HG03108 (cell line): ENCODE data around the gene EIF3F.
"Not testable (repeated sequence)": the region's sequence is repeated elsewhere in the genome, so short reads cannot be mapped to it uniquely, and the experiment has no call there.

ENCODE experiments used
- ATAC-seq: cut with Tn5 transposase; IDR thresholded peaks from one replicate; pipeline ENCODE4 v1.9.1; 2021; ENCODE audit warnings: moderate library complexity; ENCODE audit not compliant: unreplicated experiment

Gene EIF3F

DNA sequence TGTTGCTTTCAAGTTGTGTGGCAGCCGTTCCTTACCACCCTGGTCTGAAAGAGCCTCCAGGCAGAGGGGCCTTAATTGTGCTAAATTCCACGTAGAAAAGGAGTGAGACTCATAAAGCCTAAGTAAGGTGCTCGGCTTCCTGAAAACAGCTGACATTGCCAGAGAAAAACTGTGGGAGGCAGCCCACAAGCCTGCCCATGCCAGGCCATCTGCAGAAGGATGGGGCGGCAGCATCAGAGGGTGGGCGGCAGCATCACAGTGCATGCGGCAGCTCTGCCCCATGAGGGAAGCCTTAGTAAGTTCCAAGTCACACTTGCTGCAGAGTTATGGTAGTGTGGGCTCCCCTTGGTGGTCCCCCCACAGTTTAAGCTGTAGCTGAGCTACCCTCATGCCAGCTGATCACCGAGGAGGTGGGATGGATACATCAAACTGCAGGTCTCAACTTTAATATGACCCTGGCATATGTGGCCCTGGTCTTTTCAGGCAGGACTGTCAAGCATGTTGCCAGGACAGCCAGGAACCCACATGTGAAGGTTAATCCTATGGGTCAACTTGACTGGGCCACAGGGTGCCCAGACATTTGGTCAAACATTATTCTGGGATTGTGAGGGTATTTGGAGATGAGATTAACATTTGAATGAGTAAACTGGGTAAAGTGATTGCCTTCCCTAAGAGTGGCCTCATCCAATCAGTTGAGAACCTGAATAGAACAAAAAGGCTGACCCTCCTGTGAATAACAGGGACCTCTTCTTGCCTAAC is 3.1 kb upstream of the EIF3F start:
- no peak for ATAC-seq

- not testable (repeated sequence) for ATAC-seq
These were observed 385 bp downstream of the EIF3F start for GRCh38 chr11:7987560-7987883.

GRCh38 chr11:7994581-7995278 is 7.6 kb downstream of the EIF3F start:
- no peak for ATAC-seq

DNA sequence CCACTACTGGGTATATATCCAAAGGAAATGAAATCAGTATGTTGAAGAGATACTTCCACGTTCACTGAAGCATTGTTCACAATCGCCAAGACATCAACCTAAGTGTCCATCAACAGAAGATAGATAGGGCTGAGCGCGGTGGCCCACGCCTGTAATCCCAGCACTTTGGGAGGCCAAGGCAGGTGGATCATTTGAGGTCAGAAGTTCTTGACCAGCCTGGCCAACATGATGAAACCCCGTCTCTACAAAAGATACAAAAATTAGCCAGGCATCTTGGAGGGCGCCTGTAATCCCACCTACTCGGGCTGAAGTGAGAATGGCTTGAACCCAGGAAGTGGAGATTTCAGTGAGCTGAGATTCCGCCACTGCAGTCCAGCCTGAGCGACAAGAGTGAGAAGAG is 12.7 kb downstream of the EIF3F start:
- no peak for ATAC-seq

GRCh38 chr11:8000390-8000789 is 13.3 kb downstream of the EIF3F start:
- ATAC-seq = no peak

DNA sequence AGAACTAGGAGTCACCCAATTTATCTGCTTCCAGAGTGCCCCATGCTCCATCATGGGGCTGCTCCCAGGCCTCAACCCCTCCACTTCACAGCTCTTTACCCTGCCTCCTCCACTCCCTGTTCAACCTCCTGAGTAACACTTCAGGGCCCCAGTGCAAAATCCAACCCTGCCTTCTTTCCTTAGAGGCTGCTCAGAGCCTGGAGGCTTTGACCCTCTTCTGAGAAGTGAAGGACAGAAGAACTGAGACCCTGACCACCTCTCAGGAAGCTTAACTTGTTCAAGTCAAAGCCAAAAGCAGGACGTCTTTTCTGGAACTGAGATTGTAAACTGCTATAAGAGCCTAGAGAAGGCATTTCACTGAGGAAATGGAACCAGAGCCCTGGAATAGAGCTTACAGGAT is 15.5 kb downstream of the EIF3F start:
- no peak for ATAC-seq

DNA sequence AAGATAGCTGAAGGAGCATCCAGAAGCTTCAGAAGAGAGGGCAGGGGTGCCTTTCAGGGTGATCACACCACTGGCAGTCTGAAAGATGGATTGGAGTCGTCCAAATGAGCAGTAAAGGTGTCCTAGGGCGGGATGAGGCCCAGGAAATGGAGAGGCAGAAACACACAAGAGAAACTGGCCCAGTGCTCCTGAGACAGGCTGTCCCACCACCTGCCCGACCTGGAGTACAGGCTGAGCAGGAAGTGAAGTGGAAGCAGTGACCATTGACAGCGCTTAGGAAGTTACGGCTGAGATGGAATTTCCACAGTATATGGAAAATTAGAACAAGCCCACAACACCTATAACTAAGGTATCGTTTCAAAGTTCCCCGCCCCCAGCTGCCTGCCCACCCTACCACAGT is 16.1 kb downstream of the EIF3F start:
- ATAC-seq = no peak

DNA sequence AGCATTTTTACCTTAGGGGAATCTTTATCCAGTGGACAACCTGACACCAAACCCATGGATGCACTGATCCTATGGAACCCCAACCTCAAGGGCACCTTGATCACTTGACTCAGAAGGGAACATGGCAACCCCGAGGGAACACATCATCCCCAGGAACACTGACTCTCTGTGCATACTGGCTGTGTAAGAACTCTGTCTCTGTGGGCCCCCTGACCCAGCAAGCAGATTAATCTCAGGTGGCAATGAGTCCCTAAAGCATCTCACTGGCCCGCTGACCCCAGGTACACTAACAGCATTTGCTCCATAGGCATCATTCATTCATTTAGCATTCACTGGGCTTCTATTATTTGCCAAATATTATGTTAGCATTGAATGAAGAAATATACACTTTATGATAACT is 16.9 kb downstream of the EIF3F start:
- ATAC-seq = no peak

DNA sequence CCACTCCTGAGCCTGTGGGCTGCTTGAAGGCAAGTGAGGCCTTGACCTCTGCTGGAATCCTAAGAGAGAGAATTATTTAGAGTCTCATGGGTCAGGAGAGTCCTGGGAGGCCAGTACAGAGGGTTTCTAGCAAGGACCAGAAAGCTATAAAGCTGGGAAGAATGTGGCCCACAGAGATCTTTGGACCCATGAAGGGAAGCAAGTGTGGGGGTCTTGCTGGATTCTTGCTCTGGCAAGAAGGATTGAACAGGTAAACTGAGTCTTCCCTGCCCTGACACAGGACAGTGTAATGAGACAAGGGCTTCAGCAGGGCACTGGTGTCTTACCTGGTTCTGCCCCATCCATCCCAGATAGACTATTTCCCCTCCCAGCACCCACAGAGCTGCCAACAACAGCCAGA is 18.4 kb downstream of the EIF3F start:
- ATAC-seq = no peak

- no peak for ATAC-seq
These were observed 19.3 kb downstream of the EIF3F start for GRCh38 chr11:8006349-8006977.

DNA sequence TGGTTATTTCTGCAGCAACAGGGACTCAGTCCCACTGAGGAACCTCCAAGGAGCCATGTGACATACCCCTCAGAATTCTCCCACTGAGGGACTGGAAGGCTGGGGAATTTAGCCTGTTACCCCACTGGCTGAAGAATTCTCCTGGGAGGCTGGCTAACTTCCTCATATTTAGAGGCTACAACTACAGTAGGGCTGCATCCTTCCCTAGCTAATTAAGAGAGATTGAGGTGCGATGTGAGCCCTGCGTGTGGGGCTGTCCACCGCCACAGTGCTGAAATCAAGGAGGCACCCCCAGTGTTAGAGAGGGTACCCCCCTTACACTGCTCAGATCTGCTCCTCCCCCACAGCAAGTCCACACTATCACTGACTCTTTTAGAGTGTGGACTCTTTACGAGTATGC is 21.1 kb downstream of the EIF3F start:
- ATAC-seq = no peak

GRCh38 chr11:8009856-8010255 is 22.7 kb downstream of the EIF3F start:
- no peak for ATAC-seq

DNA sequence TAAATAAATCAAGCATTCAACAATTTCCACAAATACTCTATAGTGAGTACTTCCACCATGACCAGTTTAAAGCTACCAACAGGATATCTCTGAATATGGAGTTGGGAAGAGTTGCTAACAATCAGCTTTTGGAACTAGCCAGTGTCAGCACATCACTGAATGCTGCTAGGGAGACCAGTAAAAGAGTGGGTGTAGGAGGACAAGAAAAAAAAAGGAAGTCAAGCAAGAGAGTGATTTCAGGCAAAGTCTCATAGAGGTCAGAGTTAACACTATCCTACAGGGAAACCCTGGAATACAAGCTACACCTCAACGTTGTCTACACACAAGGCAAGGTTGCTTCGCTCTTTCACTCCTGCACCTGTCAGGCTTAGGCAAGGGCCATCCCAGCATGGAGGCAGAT is 24.2 kb downstream of the EIF3F start:
- ATAC-seq = no peak

- ATAC-seq = no peak
These were observed 24.9 kb downstream of the EIF3F start for GRCh38 chr11:8011981-8012444.

DNA sequence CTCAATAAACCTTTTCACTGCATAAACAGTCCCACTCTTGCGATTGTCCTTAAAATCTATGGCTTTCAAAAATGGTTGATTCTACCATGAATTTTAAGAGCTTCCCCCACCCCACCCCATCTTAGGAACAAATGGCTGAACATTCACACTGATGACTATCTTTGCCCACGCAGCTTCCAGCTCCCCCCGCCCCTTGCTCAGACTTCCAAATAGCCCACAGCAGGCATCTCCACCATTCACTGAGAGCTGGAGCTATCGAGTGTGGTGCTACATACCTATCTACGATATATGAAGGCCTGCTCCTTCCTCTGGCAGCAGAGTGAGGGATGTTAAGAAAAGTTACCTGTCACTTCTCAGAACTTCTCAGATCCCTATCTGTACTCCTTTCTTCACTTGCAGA is 26.7 kb downstream of the EIF3F start:
- ATAC-seq = no peak

GRCh38 chr11:8015753-8016239 is 28.7 kb downstream of the EIF3F start:
- no peak for ATAC-seq

DNA sequence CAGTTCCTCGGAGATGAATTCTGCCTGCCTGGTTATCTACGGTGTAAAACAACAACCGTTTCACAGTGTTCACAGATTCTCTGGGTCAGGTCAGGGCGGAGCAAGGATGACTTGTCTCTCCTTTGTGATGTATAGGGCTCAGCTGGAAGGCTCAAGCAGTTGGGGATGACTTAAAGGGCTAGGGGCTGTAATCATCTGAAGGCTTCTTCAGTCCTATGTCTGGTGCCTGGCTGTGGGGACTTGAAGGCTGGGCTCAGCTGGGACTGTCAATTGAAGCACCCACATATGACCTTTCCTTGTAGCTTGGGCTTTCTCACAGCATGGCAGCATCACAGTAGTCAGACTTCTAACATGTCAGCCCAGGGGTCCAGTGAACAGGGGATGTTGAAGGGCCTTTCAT is 29.3 kb downstream of the EIF3F start:
- ATAC-seq = no peak

GRCh38 chr11:8017071-8017470 is 29.9 kb downstream of the EIF3F start:
- ATAC-seq = no peak

- ATAC-seq = no peak
These were observed 30.9 kb downstream of the EIF3F start for GRCh38 chr11:8017894-8018483.

DNA sequence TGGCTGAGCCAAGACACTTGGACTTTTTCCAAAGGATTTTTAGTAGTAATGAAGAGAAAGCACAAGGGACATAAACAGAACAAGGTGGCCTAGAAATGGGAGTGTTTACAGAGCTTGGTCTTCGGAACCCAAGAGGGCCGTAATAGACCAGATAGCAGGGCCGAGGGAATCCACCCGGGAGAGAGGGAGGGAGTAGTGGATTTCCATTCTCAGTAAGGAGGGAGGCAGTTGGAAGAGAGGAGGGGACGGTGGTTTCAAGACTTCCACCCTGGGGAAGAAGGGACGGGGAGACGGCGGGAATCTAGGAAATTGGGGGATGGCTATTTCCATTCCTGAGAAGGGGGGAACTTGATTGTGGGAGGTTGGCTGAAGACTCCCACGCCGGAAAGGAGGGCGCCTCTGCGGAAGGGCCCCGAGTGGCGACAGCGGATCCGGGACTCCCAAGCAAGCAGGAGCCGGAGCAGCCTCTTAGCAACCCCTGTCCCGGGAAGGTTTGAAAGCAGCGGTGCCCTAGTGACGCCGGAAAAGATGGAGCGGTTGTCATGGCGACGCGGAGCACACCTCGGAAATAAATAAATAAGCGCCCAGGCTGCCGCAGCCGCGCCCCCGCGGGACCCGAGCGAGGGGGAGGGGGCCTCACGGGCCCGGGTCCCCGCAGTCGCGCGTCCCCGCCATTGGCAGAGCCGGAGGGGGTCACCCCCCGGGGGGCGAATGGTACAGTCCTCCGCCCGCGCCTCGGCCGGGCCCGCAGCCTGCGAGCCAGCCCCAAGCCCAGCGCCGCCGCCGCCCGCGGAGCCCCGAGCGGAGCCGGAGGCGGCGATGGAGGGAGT is 31.6 kb downstream of the EIF3F start:
- ATAC-seq = no peak
